H1 (cell line): ENCODE measurements around the gene IFT80. TPM values are rescaled to one million over a fixed set of nuclear protein-coding genes. Genes with fewer than 3 reads are reported as not detected.

Source experiments
- ATF2 ChIP-seq: IDR thresholded peaks from 2 replicates; pipeline ENCODE4 v1.6.1; 2012; ENCODE audit warnings: low read length, inconsistent platforms
- ATF3 ChIP-seq: IDR thresholded peaks from 2 replicates; pipeline ENCODE4 v1.6.1; 2011; ENCODE audit warnings: low read depth, mild to moderate bottlenecking, low read length; ENCODE audit not compliant: insufficient read depth
- BCL11A ChIP-seq, 2 experiments: IDR thresholded peaks; one replicate each; pipeline ENCODE4 v1.6.1; 2011; ENCODE audit warnings: low read depth in 2 of 2, low read length in 2 of 2, mild to moderate bottlenecking in 2 of 2
- MAFK ChIP-seq: IDR thresholded peaks from 2 replicates; pipeline ENCODE4 v1.6.1; 2012; ENCODE audit warnings: low read depth, mild to moderate bottlenecking, improper control_type of control experiment, low read length
- NANOG ChIP-seq: IDR thresholded peaks from 2 replicates; pipeline ENCODE4 v1.6.1; 2011; ENCODE audit warnings: low read length, low read depth, mild to moderate bottlenecking, inconsistent platforms; ENCODE audit not compliant: insufficient read depth, poor library complexity, severe bottlenecking
- SP1 ChIP-seq: IDR thresholded peaks from 2 replicates; pipeline ENCODE4 v1.6.1; 2011; ENCODE audit warnings: low read depth, low read length
- polyA plus RNA-seq, 7 experiments: library from polyadenylated mRNA; depleted of rRNA in 3 of 7; stranded (reverse) in 5 of 7; unstranded in 2 of 7; fragments of >200 nt in 5 of 7; fragments of 200-250 nt in 2 of 7; gene quantifications; 1 replicate in 5 of 7; 2 replicates in 1 of 7; 4 replicates in 1 of 7; pipeline versions ENCODE4 v1.2.1 to v1.2.3, GENCODE V29; 2011 to 2013; ENCODE audit warnings: missing spikeins in 2 of 7, mixed read lengths in 2 of 7
- total RNA-seq: library from RNA; stranded (reverse); fragmentation: NEBNext Ultra II Directional; extraction: Animal tissue kit (Norgen Biotek cat#: 25700); gene quantifications from 2 replicates; pipeline ENCODE4 v1.2.1, GENCODE V29; 2021

Gene IFT80
- total and polyA plus RNA-seq, 2 of the 8 experiments (the other 6 are each of a cell fraction or from before 2014, with no cell fraction given), result 7.2 to 25.9 TPM

DNA sequence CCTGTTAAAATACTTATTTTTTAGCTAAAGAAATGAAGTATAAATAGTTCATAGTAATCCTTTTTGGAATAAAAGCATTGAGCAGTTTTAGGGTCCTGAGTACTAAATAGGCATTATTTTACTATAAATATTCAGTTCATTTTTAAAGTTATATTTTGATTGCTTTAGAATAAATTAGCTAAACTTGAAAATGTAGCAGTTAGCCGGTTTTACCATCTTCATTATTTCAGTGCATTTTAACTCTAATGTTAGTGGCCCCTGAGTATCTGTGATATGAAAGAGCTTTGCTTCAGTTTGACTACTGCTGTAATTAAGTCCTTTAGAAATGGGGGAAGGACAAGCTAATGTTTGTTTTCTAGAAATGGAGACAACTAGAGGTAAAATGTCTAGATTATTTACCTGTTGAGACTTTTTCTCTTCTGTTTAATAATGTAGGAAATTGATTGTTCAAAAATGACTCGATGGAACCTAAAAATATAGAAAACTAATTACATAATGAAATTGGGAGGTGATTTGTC is 4.1 kb upstream of the IFT80 start (continued):
- TF ChIP-seq NANOG (no peak), BCL11A (IDR thresholded peaks at IDR 0.05; ENCODE audit: low read depth in 2 of 2, low read length in 2 of 2) (no peak), SP1 (no peak), ATF3 (no peak), ATF2 (no peak), MAFK (no peak)
